Liver (tissue), 9 donors: ENCODE measurements around the gene UBE3C. TPM values are rescaled to one million over a fixed set of nuclear protein-coding genes. Genes with fewer than 3 reads are reported as not detected.
"Not testable (repeated sequence)": the region's sequence is repeated elsewhere in the genome, so short reads cannot be mapped to it uniquely, and the experiment has no call there.

Experiments
- DNase-seq: peaks from one replicate; pipeline ENCODE4 v3.0.0-alpha.2; 2017; ENCODE audit warnings: low spot score
- H3K27ac ChIP-seq, 2 donors: one replicate each; pipeline ENCODE4 v1.7.0; 2013; ENCODE audit warnings: inconsistent platforms in 2 of 2, low read length in 2 of 2, control low read depth in 1 of 2, low read depth in 1 of 2, mild to moderate bottlenecking in 1 of 2
- H3K27me3 ChIP-seq, 4 donors: one replicate each; pipeline versions ENCODE4 v1.6.1 to v1.7.0; 2013; ENCODE audit warnings: low read length in 3 of 4, inconsistent platforms in 1 of 4, mild to moderate bottlenecking in 1 of 4, moderate library complexity in 1 of 4; ENCODE audit not compliant: control insufficient read depth in 4 of 4, insufficient read depth in 4 of 4
- H3K36me3 ChIP-seq, 4 donors: one replicate each; pipeline versions ENCODE4 v1.6.1 to v1.7.0; 2013; ENCODE audit warnings: low read length in 3 of 4, mild to moderate bottlenecking in 3 of 4, low read depth in 1 of 4, moderate library complexity in 1 of 4; ENCODE audit not compliant: control insufficient read depth in 4 of 4, insufficient read depth in 3 of 4
- H3K4me1 ChIP-seq, 4 donors: one replicate each; pipeline versions ENCODE4 v1.6.1 to v1.7.0; 2013; ENCODE audit warnings: low read length in 3 of 4, mild to moderate bottlenecking in 3 of 4, moderate library complexity in 1 of 4; ENCODE audit not compliant: control insufficient read depth in 4 of 4, insufficient read depth in 4 of 4
- H3K4me3 ChIP-seq, 3 donors: one replicate each; pipeline versions ENCODE4 v1.6.1 to v1.7.0; 2013; ENCODE audit warnings: low read length in 3 of 3, control low read depth in 1 of 3, low read depth in 1 of 3, mild to moderate bottlenecking in 1 of 3
- H3K9ac ChIP-seq, 2 donors: one replicate each; pipeline ENCODE4 v1.7.0; 2013; ENCODE audit warnings: low read length in 2 of 2, mild to moderate bottlenecking in 2 of 2, moderate library complexity in 2 of 2, control low read depth in 1 of 2, low read depth in 1 of 2
- H3K9me3 ChIP-seq, 4 donors: one replicate each; pipeline versions ENCODE4 v1.6.1 to v1.7.0; 2013; ENCODE audit warnings: low read length in 3 of 4; ENCODE audit not compliant: control insufficient read depth in 4 of 4
- EGR1 ChIP-seq, 2 donors: IDR thresholded peaks; 2 replicates each; pipeline ENCODE4 v1.6.1; 2016 to 2018; ENCODE audit warnings: antibody characterized with exemption in 2 of 2, low read depth in 2 of 2
- FOXA1 ChIP-seq: IDR thresholded peaks from 2 replicates; pipeline ENCODE4 v1.6.1; 2016; ENCODE audit warnings: antibody characterized with exemption
- FOXA2 ChIP-seq: IDR thresholded peaks from 2 replicates; pipeline ENCODE4 v1.6.1; 2016; ENCODE audit warnings: antibody characterized with exemption
- GABPA ChIP-seq, 2 donors: IDR thresholded peaks in 1 of 2; conservative IDR thresholded peaks in 1 of 2; 2 replicates each; pipeline ENCODE4 v1.6.1; 2016; ENCODE audit warnings: antibody characterized with exemption in 2 of 2, mild to moderate bottlenecking in 1 of 2, moderate library complexity in 1 of 2
- HNF4A ChIP-seq, 2 donors: conservative IDR thresholded peaks; 2 replicates each; pipeline ENCODE4 v1.6.1; 2016; ENCODE audit warnings: antibody characterized with exemption in 2 of 2, mild to moderate bottlenecking in 2 of 2
- HNF4G ChIP-seq: IDR thresholded peaks from 2 replicates; pipeline ENCODE4 v1.6.1; 2016; ENCODE audit warnings: antibody characterized with exemption
- JUND ChIP-seq, 2 donors: IDR thresholded peaks; 2 replicates each; pipeline ENCODE4 v1.6.1; 2016; ENCODE audit warnings: antibody characterized with exemption in 2 of 2
- NR2F2 ChIP-seq: IDR thresholded peaks from 2 replicates; pipeline ENCODE4 v1.6.1; 2016; ENCODE audit warnings: antibody characterized with exemption
- RAD21 ChIP-seq, 2 donors: IDR thresholded peaks; 2 replicates each; pipeline ENCODE4 v1.6.1; 2016; ENCODE audit warnings: antibody characterized with exemption in 2 of 2, mild to moderate bottlenecking in 2 of 2
- REST ChIP-seq: IDR thresholded peaks from 2 replicates; pipeline ENCODE4 v1.6.1; 2016; ENCODE audit warnings: antibody characterized with exemption, mild to moderate bottlenecking
- RXRA ChIP-seq, 2 donors: IDR thresholded peaks; 2 replicates each; pipeline ENCODE4 v1.6.1; 2017 to 2018; ENCODE audit warnings: antibody characterized with exemption in 2 of 2, mild to moderate bottlenecking in 1 of 2
- SP1 ChIP-seq: IDR thresholded peaks from 2 replicates; pipeline ENCODE4 v1.6.1; 2018; ENCODE audit warnings: antibody characterized with exemption, mild to moderate bottlenecking
- TAF1 ChIP-seq: conservative IDR thresholded peaks from 2 replicates; pipeline ENCODE4 v1.6.1; 2016; ENCODE audit warnings: antibody characterized with exemption, mild to moderate bottlenecking
- YY1 ChIP-seq: IDR thresholded peaks from 2 replicates; pipeline ENCODE4 v1.6.1; 2016; ENCODE audit warnings: antibody characterized with exemption, mild to moderate bottlenecking
- ZBTB33 ChIP-seq: IDR thresholded peaks from 2 replicates; pipeline ENCODE4 v1.6.1; 2016; ENCODE audit warnings: antibody characterized with exemption
- WGBS: extraction: QIAGEN DNeasy Blood & Tissue Kit; methylation state at CpG from one replicate; pipeline ENCODE4 v1.1.7; 2013; 5-methylcytosine and 5-hydroxymethylcytosine counted together
- polyA plus RNA-seq, 2 donors: library from polyadenylated mRNA; stranded (reverse) in 1 of 2; unstranded in 1 of 2; fragments of 200-250 nt in 1 of 2; fragments of >200 nt in 1 of 2; fragmentation: Nextera tagmentation in 1 of 2; extraction: Ambion mirVana in 1 of 2; gene quantifications; one replicate each; pipeline versions ENCODE4 v1.2.1 to v1.2.3, GENCODE V29; 2013 to 2015
- total RNA-seq, 2 donors: library from RNA; depleted of rRNA; stranded (reverse); fragments of >200 nt; gene quantifications; one replicate each; pipeline ENCODE4 v1.2.3, GENCODE V29; 2014
- TF ChIP-seq, protein P1 (sequence below): IDR thresholded peaks from 2 replicates; pipeline ENCODE4 v1.6.1; 2016; ENCODE audit warnings: antibody characterized with exemption
- TF ChIP-seq, protein P2 (sequence below): fragments of 150-350 bp; IDR thresholded peaks from 2 replicates; pipeline ENCODE4 v1.5.1; 2017; ENCODE audit warnings: improper control_type of control experiment, low read depth, low read length; ENCODE audit not compliant: missing input control
- TF ChIP-seq, protein P3 (sequence below): IDR thresholded peaks from 2 replicates; pipeline ENCODE4 v1.6.1; 2016; ENCODE audit warnings: antibody characterized with exemption
- donor health status: healthy.
- donor health status: healthy.
- donor health status: healthy.
- donor health status: healthy.
- donor health status: healthy.

Gene UBE3C
- total and polyA plus RNA-seq, 4 donors, result 10.3 to 61.8 (median 33.9) TPM

GRCh38 chr7:157273208-157274093, 134.7 kb downstream of the UBE3C start:
- Histone ChIP-seq H3K36me3 (peaks cover 0 to 7% (median 4%) of the 10 kb centered on the region in 4 donors), H3K27ac (peak overlapping the region; percentile 92 to 96), H3K9ac (no peak overlapping the region), H3K27me3 (no peaks in the 10 kb centered on the region), H3K9me3 (no peaks in the 10 kb centered on the region), H3K4me1 (peaks cover 0 to 23% (median 9%) of the 10 kb centered on the region in 4 donors), H3K4me3 (no peak overlapping the region)
- TF ChIP-seq FOXA2 (no peak), RAD21 (IDR thresholded peaks at IDR 0.05) (peak; percentile 93 to 98), ZBTB33 (no peak), HNF4A (conservative IDR thresholded peaks at IDR 0.05) (peak; percentile 18 to 56), YY1 (no peak), EGR1 (IDR thresholded peaks at IDR 0.05; ENCODE audit: low read depth in 2 of 2) (peak in 1 of 2 donors; percentile 67), SP1 (no peak), FOXA1 (no peak), NR2F2 (no peak), REST (no peak), JUND (IDR thresholded peaks at IDR 0.05) (no peak), TAF1 (no peak), HNF4G (no peak), RXRA (IDR thresholded peaks at IDR 0.05) (peak in 1 of 2 donors; percentile 34), GABPA (IDR thresholded peaks at IDR 0.05 in 1 of 2, conservative IDR thresholded peaks at IDR 0.05 in 1 of 2) (no peak)
- TF ChIP-seq, protein P1, sequence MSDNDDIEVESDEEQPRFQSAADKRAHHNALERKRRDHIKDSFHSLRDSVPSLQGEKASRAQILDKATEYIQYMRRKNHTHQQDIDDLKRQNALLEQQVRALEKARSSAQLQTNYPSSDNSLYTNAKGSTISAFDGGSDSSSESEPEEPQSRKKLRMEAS, result no peak
- TF ChIP-seq, protein P2, sequence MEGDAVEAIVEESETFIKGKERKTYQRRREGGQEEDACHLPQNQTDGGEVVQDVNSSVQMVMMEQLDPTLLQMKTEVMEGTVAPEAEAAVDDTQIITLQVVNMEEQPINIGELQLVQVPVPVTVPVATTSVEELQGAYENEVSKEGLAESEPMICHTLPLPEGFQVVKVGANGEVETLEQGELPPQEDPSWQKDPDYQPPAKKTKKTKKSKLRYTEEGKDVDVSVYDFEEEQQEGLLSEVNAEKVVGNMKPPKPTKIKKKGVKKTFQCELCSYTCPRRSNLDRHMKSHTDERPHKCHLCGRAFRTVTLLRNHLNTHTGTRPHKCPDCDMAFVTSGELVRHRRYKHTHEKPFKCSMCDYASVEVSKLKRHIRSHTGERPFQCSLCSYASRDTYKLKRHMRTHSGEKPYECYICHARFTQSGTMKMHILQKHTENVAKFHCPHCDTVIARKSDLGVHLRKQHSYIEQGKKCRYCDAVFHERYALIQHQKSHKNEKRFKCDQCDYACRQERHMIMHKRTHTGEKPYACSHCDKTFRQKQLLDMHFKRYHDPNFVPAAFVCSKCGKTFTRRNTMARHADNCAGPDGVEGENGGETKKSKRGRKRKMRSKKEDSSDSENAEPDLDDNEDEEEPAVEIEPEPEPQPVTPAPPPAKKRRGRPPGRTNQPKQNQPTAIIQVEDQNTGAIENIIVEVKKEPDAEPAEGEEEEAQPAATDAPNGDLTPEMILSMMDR, result peak; percentile 98
- TF ChIP-seq, protein P3, sequence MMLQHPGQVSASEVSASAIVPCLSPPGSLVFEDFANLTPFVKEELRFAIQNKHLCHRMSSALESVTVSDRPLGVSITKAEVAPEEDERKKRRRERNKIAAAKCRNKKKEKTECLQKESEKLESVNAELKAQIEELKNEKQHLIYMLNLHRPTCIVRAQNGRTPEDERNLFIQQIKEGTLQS, result no peak
- peak; percentile 81 for DNase-seq
- 18% methylated on average over 23 of the region's 23 CpGs for WGBS

DNA sequence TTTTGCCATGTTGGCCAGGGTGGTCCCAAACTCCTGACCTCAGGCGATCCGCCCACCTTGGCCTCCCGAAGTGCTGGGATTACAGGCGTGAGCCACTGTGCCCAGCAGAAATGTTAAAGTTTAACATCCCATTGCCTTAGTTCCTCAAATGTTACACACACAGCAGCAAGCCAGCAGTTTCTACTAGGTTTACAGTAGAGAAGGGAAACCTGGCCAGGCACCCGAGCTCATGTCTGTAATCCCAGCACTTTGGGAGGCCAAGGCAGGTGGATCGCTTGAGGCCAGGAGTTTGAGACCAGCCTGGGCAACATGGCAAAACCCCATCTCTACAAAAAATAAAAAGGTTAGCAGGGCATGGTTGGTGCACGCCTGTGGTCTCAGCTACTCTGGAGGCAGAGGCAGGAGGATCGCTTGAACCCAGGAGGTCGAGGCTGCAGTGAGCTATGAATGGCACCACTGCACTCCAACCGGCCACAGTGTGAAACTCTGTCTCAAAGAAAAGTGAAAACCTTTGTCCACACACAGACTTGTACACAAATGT, 135.4 kb downstream of the UBE3C start:
- not testable (repeated sequence) for H3K9ac ChIP-seq, H3K27me3 ChIP-seq, H3K36me3 ChIP-seq, H3K4me3 ChIP-seq, H3K27ac ChIP-seq, DNase-seq, H3K9me3 ChIP-seq
- H3K4me1 ChIP-seq, result peaks cover 0 to 23% (median 10%) of the 10 kb centered on the region in 4 donors
- 70% methylated on average over 10 of the region's 10 CpGs for WGBS
